ENCODE data around the gene CAPZA1.

DNA sequence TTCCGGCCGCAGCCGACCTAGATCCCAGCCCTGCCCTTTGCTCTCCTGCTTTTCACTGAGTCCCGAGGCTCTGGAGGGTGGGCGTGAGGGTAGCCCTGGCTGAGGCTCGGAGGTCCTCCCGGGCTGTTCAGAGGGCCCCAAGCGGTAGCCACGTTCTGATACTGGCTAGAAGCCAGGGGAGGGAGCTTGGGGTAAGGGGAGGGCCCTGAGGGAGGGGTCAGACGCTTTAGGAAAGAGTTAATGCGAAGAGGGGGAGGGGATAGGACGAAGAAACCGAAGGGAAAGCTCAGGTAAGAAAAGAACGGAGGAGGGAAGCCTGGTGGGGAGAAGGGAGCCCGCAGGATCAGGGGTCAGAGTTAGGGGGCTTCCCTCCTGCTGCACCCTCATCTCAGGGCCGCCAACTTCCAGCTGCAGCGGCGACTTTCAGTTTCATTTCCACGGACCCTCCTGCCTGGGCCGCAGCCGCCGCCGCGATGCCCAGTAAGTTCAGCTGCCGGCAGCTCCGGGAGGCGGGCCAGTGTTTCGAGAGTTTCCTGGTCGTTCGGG lies 54.9 kb downstream of the CAPZA1 start, which contains the start of gene MOV10:
- TF ChIP-seq POLR2A (IDR thresholded peaks at IDR 0.05; ENCODE audit: low read depth, low read length) (peak; percentile 56), EZH2 (IDR thresholded peaks at IDR 0.05; ENCODE audit: borderline replicate concordance, low read depth, low read length, severe bottlenecking) (no peak), CTCF (IDR thresholded peaks at IDR 0.05; ENCODE audit: extremely low read depth in 1 of 2, insufficient read depth in 1 of 2, low read depth in 1 of 2, low read length in 2 of 2) (no peak), POLR2AphosphoS5 (IDR thresholded peaks at IDR 0.05; ENCODE audit: insufficient read depth, low read depth, low read length) (peak; percentile 64), MYC (IDR thresholded peaks at IDR 0.05; ENCODE audit: low read depth, low read length) (no peak)
- TF ChIP-seq, protein P1, sequence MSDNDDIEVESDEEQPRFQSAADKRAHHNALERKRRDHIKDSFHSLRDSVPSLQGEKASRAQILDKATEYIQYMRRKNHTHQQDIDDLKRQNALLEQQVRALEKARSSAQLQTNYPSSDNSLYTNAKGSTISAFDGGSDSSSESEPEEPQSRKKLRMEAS (IDR thresholded peaks at IDR 0.05; ENCODE audit: insufficient read depth, insufficient read length) = no peak

Measured in endothelial cell of umbilical vein (primary cell).